ENCODE measurements around the gene PIP5K1B.
A peak's percentile ranks its signal among the peaks of the same experiment; 100 is the strongest.

The PIP5K1B gene

GRCh38 chr9:68817079-68817875, 112.2 kb downstream of the PIP5K1B start:
- no peak for DNase-seq (ENCODE audit: low spot score)

GRCh38 chr9:68819065-68819464, 114.0 kb downstream of the PIP5K1B start:
- no peak for DNase-seq (ENCODE audit: low spot score)

- DNase-seq (ENCODE audit: low spot score): no peak
Measured at GRCh38 chr9:68821911-68822310, 116.9 kb downstream of the PIP5K1B start.

- DNase-seq (ENCODE audit: low spot score): no peak
Measured at GRCh38 chr9:68822596-68823165, 117.6 kb downstream of the PIP5K1B start.

GRCh38 chr9:68825762-68826472, 120.9 kb downstream of the PIP5K1B start:
- DNase-seq (ENCODE audit: low spot score): no peak

GRCh38 chr9:68827837-68828744, 123.1 kb downstream of the PIP5K1B start:
- no peak for DNase-seq (ENCODE audit: low spot score)

GRCh38 chr9:68832101-68832500, 127.1 kb downstream of the PIP5K1B start:
- no peak for DNase-seq (ENCODE audit: low spot score)

GRCh38 chr9:68832861-68833518, 128.0 kb downstream of the PIP5K1B start:
- no peak for DNase-seq (ENCODE audit: low spot score)

- no peak for DNase-seq (ENCODE audit: low spot score)
Measured at GRCh38 chr9:68834931-68835520, 130.0 kb downstream of the PIP5K1B start.

- DNase-seq (ENCODE audit: low spot score): no peak
Measured at GRCh38 chr9:68836788-68837187, 131.7 kb downstream of the PIP5K1B start.

- DNase-seq (ENCODE audit: low spot score): no peak
Measured at GRCh38 chr9:68838245-68838644, 133.2 kb downstream of the PIP5K1B start.

- no peak for DNase-seq (ENCODE audit: low spot score)
Measured at GRCh38 chr9:68841276-68842052, 136.4 kb downstream of the PIP5K1B start.

GRCh38 chr9:68842568-68842967, 137.5 kb downstream of the PIP5K1B start:
- DNase-seq (ENCODE audit: low spot score): no peak

- no peak for DNase-seq (ENCODE audit: low spot score)
Measured at GRCh38 chr9:68843239-68843638, 138.2 kb downstream of the PIP5K1B start.

GRCh38 chr9:68844157-68844556, 139.1 kb downstream of the PIP5K1B start:
- no peak for DNase-seq (ENCODE audit: low spot score)

- DNase-seq (ENCODE audit: low spot score): peak; percentile 62
Measured at GRCh38 chr9:68844631-68845612, 139.9 kb downstream of the PIP5K1B start.

- no peak for DNase-seq (ENCODE audit: low spot score)
Measured at GRCh38 chr9:68847765-68848164, 142.7 kb downstream of the PIP5K1B start.

- DNase-seq (ENCODE audit: low spot score): no peak
Measured at GRCh38 chr9:68851657-68852056, 146.6 kb downstream of the PIP5K1B start.

- DNase-seq (ENCODE audit: low spot score): no peak
Measured at GRCh38 chr9:68852941-68853340, 147.9 kb downstream of the PIP5K1B start.

Data from iPS-NIHi11 (cell line).